ENCODE data around the gene EFNA5. TPM values are rescaled to one million over a fixed set of nuclear protein-coding genes. Genes with fewer than 3 reads are reported as not detected.
"Not testable (repeated sequence)": the region's sequence is repeated elsewhere in the genome, so short reads cannot be mapped to it uniquely, and the experiment has no call there.

The EFNA5 gene
- total RNA-seq, 1 experiment from 2014 or later = 4.0 TPM

GRCh38 chr5:107494129-107494528 lies 176.6 kb downstream of the EFNA5 start:
- not testable (repeated sequence) for DNase-seq (ENCODE audit: low read depth)

GRCh38 chr5:107487056-107487542 lies 183.6 kb downstream of the EFNA5 start:
- peak; percentile 34 for DNase-seq (ENCODE audit: low read depth)

DNA sequence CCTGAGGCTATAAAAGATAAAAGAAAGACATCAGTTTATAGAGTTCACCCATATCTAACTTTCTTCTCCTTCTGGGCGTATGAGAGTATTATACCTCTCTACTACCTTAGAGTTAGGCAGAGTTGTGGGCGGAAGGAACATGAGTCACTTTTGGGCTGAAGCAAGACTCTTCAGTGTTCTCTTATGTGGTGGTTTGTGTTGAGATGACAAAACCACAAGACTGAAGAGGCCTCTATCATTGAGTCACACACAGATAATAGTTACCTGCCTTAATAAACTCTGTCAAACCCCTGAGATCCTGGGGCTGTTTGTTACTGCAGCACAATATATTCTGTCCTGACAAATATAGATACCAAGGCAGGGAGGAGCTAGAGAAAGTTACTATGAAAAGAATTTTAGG lies 184.2 kb downstream of the EFNA5 start:
- DNase-seq (ENCODE audit: low read depth) = peak; percentile 87

DNA sequence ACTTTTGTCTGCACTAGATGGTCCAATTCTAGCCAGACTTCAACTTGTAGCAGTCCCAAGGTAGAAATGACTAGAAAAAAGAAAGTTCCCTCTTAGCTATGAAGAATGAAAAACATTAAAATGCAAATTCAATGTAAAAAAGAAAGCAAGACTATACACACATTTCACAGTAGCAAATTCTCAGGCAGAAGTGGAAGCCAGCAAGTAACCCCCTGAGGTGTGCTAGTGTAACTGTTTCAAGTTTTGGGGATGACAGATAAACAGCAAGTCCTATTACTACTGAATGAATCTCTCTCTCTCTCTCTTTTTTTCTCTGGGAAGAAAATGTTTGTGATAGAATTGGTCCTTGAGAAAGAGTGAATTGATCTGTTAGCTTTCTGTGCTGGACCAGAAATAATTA lies 185.6 kb downstream of the EFNA5 start:
- no peak for DNase-seq (ENCODE audit: low read depth)

- no peak for DNase-seq (ENCODE audit: low read depth)
These were observed 186.5 kb downstream of the EFNA5 start for GRCh38 chr5:107484281-107484680.

GRCh38 chr5:107483231-107484024 lies 187.3 kb downstream of the EFNA5 start:
- DNase-seq (ENCODE audit: low read depth) = no peak

DNA sequence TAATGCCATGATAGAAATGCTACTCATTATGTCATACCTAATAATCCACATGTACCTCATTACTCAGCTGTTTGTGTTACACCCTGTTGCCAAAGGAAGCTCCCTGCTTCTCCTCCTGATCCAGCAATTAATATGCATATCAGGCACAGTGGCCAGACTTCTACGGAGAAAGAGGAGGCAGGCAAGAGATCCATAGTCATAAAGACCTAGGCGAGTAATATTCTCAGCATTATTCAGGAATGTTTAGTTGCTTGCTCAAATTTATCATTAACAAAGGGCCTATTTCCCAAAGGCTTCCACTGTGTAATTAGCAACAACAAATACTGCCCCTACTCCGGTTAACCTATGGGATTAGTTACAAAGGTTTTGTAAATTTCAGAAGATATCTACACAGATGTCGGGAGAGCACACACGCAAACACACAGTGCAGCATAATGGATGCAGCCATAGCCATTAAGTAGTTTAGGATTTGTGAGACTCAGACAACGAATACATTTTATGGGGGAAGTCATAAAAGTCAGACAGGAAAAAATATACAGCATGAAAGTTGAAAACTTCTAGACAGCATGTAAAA lies 192.6 kb downstream of the EFNA5 start:
- no peak for DNase-seq (ENCODE audit: low read depth)

DNA sequence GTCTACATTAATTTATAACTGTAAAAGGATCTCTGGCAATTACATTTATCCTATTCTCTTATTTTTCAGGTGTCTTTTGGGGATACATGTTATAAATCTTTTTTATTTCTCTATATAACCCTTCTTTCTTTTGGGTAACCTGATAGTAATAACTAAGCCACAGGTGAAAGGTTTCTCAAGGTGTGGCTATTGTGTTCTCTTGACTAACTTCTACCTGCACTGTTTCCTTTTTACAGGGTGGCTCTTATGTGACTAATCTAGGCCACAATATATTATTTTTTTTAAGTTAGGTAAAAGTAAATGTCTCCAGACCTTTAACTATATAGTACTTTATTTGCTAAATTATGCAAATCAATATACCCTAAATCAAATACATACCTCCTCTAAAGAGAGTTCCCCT lies 193.2 kb downstream of the EFNA5 start:
- DNase-seq (ENCODE audit: low read depth) = no peak

GRCh38 chr5:107476783-107477182 lies 194.0 kb downstream of the EFNA5 start:
- DNase-seq (ENCODE audit: low read depth) = peak; percentile 58

DNA sequence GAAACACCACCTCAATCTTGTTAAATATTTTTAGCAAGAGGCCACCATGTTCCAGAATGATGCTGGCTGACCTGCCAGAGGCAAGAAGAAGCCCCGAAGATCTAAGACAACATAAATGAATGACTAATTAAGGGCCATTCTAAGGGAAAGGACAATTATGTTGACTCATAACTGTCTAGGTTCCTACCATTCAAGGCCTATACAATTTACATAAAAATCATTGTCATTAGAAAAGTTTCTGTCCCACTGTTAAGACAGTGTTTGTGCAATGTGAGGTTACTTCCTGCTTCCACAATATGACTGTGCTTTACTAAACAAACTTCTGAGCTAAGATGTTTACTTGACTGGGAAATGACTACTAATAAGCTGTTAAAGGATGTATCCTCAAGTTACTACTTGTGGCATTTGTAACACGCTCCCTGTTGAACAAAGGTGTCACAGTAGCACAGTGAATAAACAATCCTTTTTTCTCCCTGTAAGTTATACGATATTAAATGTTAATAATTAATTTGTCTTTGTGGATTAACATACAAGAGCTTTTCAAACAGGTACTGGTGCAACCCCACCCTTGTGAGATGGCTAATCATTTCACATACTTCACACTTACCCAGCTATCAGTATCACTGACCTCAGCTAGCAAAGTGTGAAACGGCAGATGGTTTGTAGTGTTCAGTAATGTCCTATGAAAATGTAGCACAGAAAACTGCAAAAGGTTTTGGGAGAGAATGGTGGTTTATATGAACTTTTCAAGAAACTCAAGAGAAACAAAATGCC lies 195.8 kb downstream of the EFNA5 start:
- DNase-seq (ENCODE audit: low read depth) = peak; percentile 22

- DNase-seq (ENCODE audit: low read depth) = no peak
These were observed 196.4 kb downstream of the EFNA5 start for GRCh38 chr5:107474361-107474715.

GRCh38 chr5:107472620-107473064 lies 198.1 kb downstream of the EFNA5 start:
- no peak for DNase-seq (ENCODE audit: low read depth)

- DNase-seq (ENCODE audit: low read depth) = peak; percentile 75
These were observed 200.5 kb downstream of the EFNA5 start for GRCh38 chr5:107470295-107470582.

DNA sequence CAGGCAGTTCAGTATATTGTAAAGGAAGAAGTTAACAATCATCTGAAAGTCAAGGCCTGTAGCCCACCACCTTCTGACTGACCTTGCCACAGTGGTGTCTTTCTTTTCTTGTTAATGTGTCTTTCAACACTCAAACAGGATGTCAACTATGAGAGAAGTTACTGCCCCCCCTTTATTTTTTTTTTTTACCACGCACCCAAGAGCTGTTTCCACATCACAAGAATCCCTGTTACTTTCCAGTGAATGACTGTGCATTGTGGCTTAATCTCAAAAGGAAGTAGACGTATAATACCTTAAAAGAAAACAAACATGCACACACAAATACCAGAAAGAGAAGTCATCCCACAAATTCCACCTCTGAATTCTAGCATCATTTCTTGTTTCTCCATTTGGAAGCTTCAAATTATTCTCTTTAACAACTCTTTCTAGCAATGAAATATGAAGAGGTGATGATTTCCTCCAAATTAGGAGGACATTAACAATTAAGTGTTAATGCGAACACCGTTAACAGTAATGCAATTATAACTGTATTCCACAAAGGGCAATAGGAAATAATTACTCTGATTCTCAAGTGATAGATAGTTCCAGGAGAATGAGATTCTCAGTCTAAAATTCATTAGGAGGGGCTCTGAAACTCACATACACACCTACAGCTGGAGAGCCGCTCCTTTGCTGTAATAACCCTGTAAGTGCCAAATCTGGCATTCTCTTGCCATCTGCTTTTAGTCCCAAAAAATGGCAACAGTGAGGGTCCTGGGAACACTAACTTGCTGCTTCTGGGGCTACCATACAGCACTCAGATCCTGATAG lies 201.0 kb downstream of the EFNA5 start:
- peak; percentile 97 for DNase-seq (ENCODE audit: low read depth)

- DNase-seq (ENCODE audit: low read depth) = no peak
These were observed 201.7 kb downstream of the EFNA5 start for GRCh38 chr5:107469064-107469463.

GRCh38 chr5:107468276-107468675 lies 202.5 kb downstream of the EFNA5 start:
- no peak for DNase-seq (ENCODE audit: low read depth)

DNA sequence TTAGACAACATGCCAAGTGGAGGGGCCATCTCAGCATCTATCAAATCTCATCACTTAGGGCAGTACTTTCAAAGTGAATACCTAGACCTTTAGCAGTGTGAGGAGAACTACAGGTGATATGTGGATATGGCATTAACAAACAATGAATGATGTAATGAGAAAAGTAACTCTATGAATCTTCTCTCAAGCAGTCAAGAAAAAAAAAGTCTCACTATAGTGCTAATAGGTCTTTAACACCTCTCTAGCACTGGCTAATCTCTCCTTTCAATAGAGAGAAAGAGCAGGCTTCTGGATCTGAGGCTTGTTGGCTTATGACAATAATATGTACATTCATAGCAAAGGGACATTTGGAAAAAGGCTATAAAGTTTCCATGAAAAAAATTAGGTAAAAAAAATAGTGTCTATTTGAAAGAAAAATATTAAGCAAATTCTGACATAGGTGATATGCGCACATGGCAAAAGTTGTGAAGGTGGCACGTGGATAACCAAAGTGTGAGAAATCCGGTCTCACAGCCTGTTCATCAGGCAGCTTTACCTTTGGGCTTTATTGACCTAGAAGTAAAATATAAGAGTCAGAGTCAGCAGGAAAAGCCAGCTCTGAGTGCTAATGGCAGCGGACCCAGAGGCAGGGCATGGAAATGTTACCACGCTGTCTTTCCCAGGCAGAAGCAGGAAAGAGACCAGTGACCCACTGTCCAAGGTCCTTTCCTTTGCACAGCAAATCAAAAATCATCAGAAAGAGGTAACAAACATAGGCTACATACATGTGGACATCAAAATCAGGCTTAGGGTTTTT lies 203.4 kb downstream of the EFNA5 start:
- DNase-seq (ENCODE audit: low read depth) = no peak

GRCh38 chr5:107466233-107466769 lies 204.4 kb downstream of the EFNA5 start:
- DNase-seq (ENCODE audit: low read depth) = peak; percentile 96

DNA sequence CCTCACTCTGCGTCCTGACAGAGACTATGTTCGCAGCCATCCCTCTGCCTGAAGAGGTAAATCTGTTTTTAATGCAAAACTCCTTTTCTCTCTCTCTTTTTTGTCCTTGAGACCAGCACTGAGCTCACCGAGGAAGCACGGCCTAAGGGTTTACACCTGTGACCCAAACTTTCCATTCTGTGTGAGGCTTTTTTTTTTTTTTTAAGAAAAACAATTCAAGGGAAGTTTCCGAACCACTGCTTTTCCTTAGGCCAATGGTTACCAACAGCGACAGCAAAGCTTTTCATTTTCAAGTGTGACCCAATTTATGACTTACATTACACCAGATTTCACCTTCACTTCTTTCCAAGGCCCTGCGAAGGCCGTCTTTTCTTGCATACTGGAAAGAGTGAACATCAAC lies 205.9 kb downstream of the EFNA5 start:
- no peak for DNase-seq (ENCODE audit: low read depth)

GRCh38 chr5:107464416-107464815 lies 206.3 kb downstream of the EFNA5 start:
- DNase-seq (ENCODE audit: low read depth) = no peak
